ENCODE results near the gene FXN.
"Not testable (repeated sequence)": the region's sequence is repeated elsewhere in the genome, so short reads cannot be mapped to it uniquely, and the experiment has no call there.

The FXN gene

DNA sequence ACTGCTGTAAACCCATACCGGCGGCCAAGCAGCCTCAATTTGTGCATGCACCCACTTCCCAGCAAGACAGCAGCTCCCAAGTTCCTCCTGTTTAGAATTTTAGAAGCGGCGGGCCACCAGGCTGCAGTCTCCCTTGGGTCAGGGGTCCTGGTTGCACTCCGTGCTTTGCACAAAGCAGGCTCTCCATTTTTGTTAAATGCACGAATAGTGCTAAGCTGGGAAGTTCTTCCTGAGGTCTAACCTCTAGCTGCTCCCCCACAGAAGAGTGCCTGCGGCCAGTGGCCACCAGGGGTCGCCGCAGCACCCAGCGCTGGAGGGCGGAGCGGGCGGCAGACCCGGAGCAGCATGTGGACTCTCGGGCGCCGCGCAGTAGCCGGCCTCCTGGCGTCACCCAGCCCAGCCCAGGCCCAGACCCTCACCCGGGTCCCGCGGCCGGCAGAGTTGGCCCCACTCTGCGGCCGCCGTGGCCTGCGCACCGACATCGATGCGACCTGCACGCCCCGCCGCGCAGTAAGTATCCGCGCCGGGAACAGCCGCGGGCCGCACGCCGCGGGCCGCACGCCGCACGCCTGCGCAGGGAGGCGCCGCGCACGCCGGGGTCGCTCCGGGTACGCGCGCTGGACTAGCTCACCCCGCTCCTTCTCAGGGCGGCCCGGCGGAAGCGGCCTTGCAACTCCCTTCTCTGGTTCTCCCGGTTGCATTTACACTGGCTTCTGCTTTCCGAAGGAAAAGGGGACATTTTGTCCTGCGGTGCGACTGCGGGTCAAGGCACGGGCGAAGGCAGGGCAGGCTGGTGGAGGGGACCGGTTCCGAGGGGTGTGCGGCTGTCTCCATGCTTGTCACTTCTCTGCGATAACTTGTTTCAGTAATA, at the start of gene FXN:
TSS of gene FXN (plus strand) at position 315 of the 871 bp plus-strand sequence. CDS start at position 346, 31 bp downstream.
- in situ Hi-C loops (cut with MboI; ENCODE audit: low sequenced_read_pairs) = no loop called here

DNA sequence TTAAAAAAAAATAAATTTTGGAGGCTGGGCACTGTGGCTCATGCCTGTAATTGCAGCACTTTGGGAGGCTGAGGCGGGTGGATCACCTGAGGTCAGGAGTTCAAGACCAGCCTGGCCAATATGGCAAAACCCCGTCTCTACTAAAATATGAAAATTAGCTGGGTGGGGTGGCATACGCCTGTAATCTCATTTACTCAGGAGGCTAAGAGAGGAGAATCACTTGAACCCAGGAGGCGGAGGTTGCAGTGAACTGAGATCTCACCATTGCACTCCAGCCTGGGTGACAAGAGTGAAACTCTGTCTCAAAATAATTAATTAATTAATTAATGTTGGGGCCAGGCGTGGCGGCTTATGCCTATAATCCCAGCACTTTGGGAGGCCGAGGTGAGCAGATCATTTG, 48.6 kb upstream of the FXN start:
- in situ Hi-C loops (cut with MboI; ENCODE audit: low sequenced_read_pairs) = not testable (repeated sequence)

DNA sequence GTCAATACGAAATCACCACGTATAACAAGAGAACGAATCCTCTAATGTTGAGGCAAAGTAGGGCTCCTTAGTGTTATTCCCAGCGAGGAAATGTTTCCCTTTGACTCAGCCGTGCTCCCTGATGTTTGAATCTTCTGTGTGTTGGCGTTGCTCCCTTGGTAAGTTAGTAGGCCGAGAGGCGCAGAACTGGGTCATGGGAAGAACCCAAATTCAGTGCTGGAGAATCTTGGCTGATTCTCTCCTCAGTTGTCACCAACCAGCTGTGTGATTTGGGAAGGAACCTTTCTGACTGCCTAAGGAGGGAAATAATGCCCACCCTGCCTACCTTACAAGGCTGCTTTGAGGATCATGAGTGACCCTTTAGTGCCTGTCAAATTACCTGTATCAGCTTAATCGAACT, 44.1 kb upstream of the FXN start:
- in situ Hi-C loops (cut with MboI; ENCODE audit: low sequenced_read_pairs) = no loop called here

DNA sequence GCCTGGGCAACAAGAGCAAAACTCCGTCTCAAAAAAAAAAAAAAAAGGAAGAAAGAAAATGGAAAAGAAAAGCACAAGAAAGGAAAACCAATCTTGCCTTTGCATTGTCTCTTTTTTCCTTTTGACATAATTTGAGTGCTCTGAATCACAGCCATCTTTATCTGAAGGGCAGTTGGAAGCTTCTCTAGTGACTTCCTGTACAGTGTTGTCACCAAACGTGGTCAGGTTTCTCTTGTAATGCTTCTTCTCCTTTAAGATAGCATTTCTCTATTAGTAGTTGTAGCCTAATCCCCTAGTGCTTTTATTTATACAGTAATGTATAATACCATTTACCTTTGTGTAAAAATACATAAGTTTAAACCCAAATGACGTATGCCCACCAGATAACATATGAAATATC, 39.8 kb upstream of the FXN start:
- in situ Hi-C loops (cut with MboI; ENCODE audit: low sequenced_read_pairs) = no loop called here

DNA sequence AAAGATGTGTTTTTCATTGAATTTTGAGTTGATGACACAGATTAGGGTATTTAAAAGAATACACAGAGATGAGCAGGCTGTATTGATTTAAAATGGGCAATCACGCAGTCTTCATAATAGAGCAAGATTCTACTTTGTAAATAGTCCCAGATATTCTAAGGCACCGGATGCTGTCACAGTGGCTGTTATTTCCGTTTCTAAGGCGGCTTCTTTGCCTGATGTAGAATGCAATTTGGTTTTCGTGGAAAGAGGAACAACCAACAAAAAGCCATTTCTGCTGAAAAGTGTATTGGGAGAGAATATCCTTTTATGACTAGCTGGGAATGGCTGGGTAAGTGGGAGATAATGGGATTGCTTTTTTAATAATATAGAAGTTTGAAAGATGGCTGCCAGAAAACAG, 39.1 kb upstream of the FXN start:
- in situ Hi-C loops (cut with MboI; ENCODE audit: low sequenced_read_pairs) = no loop called here

- in situ Hi-C loops (cut with MboI; ENCODE audit: low sequenced_read_pairs) = no loop called here
Observed at GRCh38 chr9:68997666-68998065, 37.9 kb upstream of the FXN start.

DNA sequence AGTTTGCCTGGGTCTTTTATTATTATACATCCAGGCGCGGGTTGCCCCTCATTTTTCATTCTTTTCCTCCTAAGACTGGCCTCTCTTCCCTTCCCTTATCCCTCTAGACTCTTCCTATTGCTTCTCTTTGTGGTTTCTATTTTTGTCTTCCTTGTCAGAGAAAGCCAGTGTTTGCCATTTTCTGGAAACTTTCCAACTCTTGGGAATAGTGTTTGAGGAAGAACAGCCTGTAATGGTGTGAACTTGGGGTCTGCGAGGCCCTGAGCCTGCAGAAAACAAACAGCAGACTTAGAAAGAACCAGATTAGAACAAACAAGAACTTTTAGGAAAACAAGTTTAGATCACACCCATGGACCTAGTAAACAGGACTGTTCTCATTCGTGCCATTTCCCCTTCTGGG, 37.2 kb upstream of the FXN start:
- in situ Hi-C loops (cut with MboI; ENCODE audit: low sequenced_read_pairs) = no loop called here

GRCh38 chr9:68998812-68999211, 36.7 kb upstream of the FXN start:
- in situ Hi-C loops (cut with MboI; ENCODE audit: low sequenced_read_pairs) = no loop called here

GRCh38 chr9:68999393-69000105, 36.0 kb upstream of the FXN start:
- in situ Hi-C loops (cut with MboI; ENCODE audit: low sequenced_read_pairs) = loop anchor here (10.0 to 25.0 kb wide), 3 partner anchors 287 to 487 kb away; partner anchors contain the start of gene PIP5K1B

DNA sequence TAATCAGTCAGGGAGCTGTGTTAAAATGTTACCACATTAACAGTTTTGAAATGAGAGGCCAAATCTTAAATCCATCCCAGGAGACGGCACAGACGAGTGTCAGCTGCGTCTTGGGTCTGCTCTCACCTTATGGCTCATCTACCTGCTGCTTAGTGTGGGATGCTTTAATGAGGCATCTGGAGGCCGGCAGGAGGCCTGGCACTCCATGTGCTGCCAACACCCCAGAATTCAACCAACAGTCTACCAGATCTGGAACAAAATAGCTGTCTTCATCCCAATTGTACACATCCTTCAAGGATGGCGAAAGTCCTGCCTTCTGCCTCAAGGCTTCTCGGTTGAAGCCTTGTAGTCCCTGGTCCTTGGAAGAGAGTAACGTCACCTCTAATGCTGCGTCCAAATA, 33.6 kb upstream of the FXN start:
- in situ Hi-C loops (cut with MboI; ENCODE audit: low sequenced_read_pairs) = loop anchor here (10.0 to 25.0 kb wide), 3 partner anchors 290 to 490 kb away; partner anchors contain the start of gene PIP5K1B

DNA sequence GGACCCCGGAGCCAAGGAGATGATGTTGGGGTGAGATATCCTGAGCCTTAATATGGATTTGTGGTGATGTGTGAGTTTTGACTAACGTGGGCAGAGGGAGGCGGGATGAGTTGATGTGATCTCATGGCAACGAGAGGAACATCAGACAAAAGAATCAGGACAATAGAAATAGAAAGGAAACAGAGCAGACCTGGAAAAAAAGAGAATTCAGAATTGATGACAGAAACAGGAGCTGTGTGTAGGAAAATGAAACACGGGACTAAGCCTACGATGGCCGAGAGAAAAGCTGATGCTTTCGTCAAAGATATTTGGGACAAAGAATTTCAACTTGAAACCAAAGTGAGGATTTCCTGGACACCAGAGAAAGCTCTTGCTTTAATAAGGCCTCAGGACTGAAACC, 32.5 kb upstream of the FXN start:
- in situ Hi-C loops (cut with MboI; ENCODE audit: low sequenced_read_pairs) = loop anchor here (10.0 to 25.0 kb wide), 3 partner anchors 291 to 491 kb away; partner anchors contain the start of gene PIP5K1B

GRCh38 chr9:69004836-69005235, 30.7 kb upstream of the FXN start:
- in situ Hi-C loops (cut with MboI; ENCODE audit: low sequenced_read_pairs) = loop anchor here (10.0 to 25.0 kb wide), 3 partner anchors 293 to 493 kb away; partner anchors contain the start of gene PIP5K1B

GRCh38 chr9:69009708-69010107, 25.8 kb upstream of the FXN start:
- in situ Hi-C loops (cut with MboI; ENCODE audit: low sequenced_read_pairs) = loop anchor here (10.0 to 25.0 kb wide), 3 partner anchors 297 to 497 kb away; partner anchors contain the start of gene PIP5K1B

- in situ Hi-C loops (cut with MboI; ENCODE audit: low sequenced_read_pairs) = loop anchor here (25.0 kb wide), 2 partner anchors 301 to 501 kb away; partner anchors contain the start of gene PIP5K1B
Observed at GRCh38 chr9:69012696-69013381, 22.7 kb upstream of the FXN start.

DNA sequence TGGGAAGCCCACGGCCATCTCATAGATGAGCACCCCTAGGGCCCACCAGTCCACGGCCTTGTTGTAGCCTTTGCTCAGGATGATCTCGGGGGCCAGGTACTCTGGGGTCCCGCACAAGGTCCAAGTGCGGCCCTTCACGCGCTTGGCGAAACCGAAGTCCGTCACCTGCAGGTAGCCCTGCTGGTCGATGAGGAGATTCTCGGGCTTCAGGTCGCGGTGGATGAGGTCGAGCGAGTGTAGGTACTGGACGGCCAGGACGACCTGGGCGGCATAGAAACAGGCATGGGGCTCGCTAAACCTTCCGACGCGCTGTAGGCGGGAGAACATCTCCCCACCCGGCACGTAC, 22.2 kb upstream of the FXN start:
- in situ Hi-C loops (cut with MboI; ENCODE audit: low sequenced_read_pairs) = loop anchor here (25.0 kb wide), 2 partner anchors 301 to 501 kb away; partner anchors contain the start of gene PIP5K1B

- in situ Hi-C loops (cut with MboI; ENCODE audit: low sequenced_read_pairs) = loop anchor here (25.0 kb wide), 2 partner anchors 302 to 502 kb away; partner anchors contain the start of gene PIP5K1B
Observed at GRCh38 chr9:69014013-69014412, 21.5 kb upstream of the FXN start, which contains the start of gene PRKACG. TSS of gene PRKACG (minus strand) at chr9:69014113. CDS start at chr9:69014092, 21 bp downstream.

- in situ Hi-C loops (cut with MboI; ENCODE audit: low sequenced_read_pairs) = loop anchor here (25.0 kb wide), 2 partner anchors 304 to 504 kb away; partner anchors contain the start of gene PIP5K1B
Observed at GRCh38 chr9:69016191-69017096, 19.1 kb upstream of the FXN start.

GRCh38 chr9:69018737-69019136, 16.8 kb upstream of the FXN start:
- in situ Hi-C loops (cut with MboI; ENCODE audit: low sequenced_read_pairs) = loop anchor here (25.0 kb wide), 2 partner anchors 306 to 506 kb away; partner anchors contain the start of gene PIP5K1B

GRCh38 chr9:69019808-69020207, 15.7 kb upstream of the FXN start:
- in situ Hi-C loops (cut with MboI; ENCODE audit: low sequenced_read_pairs) = loop anchor here (25.0 kb wide), 2 partner anchors 308 to 508 kb away; partner anchors contain the start of gene PIP5K1B
